ENCODE results near the gene GATB.
A peak's percentile ranks its signal among the peaks of the same experiment; 100 is the strongest.

Gene GATB

DNA sequence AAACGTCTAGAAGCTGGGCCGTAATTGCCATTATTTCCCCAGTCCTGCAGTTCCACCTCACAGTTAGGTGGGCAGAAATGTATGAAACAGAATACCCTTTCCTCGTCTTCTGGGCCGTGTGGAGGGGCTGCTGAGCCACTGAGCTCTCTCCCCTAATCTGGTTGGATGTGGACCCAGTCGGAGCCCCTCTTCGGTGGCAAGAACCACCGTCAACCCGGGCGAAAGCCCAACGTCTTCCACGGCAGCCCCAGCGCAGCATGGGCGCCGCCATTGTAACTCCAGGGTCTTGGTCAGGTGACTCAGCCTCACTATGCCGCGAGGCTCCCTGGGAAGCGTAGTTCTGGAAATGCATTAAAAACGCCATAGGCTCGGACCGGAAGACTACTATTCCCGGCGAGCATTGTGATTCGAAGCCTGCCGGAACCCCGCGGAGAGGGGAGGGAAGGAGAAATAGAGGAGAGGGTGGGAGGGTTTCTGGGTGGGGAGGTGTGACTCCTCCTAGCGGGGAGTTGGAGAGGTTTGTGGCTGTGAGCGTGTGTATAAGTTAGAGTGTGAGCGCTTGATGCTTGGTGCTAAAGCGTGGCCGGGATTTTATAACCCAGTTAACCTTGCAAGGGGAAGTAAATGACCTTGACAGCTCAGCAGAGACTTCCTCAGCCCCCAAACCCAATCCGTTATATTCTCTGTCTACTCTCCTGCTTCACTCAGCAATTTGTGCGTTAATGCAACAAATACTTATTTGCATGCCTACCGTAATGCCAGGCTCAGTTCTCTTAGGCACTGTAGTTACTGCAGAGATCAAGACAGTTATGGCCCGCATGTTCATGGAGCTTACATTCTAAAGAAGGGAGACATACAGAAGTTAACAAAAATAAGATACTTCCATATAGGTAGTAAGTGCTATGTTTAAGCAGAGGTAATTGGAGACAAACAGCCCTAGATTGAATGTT lies at the start of gene GATB:
Gene GATB, minus strand, starts transcription at position 296 of the 950 bp plus-strand sequence. Its CDS starts 25 bp downstream, at position 271.
- DNase-seq: peak; percentile 97

DNA sequence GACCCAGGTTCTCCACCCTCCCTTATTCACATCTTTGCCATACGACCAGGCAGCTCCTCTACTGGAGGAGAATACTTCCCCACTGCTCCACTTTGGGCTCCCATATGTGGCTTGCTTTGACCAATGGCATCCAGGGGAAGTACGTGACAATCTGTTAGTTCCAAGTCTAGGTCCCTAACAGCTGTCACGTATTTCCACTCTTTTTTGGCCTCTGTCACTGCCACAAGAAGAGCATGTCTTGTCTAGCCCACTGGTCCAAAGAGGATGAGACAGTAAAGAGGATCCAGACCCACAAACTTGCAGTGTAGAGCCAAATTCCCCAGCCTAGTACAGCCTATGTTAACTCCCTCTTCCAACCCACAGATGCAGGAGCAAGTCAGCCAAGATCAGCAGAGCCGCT lies 49.7 kb upstream of the GATB start:
- DNase-seq: no peak

DNA sequence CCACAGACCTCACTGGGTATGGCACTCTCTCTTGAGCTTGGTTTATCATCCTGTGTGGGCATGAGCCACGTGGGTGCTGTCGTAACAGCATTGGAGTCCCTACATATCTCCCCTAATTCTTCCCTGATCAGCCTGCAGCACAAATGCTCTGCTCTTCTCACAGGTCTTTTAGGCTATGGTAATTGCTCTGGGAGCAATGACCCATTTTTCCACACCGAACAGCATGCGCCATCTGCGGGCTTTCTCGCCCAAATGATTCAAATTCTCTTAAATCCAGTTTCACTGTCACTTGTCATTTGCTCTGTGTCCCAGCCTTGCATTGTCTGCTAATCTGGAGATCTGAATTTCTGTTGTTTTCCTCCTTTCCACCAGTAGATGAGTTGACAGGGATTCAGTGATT lies 48.9 kb upstream of the GATB start:
- DNase-seq: no peak

DNA sequence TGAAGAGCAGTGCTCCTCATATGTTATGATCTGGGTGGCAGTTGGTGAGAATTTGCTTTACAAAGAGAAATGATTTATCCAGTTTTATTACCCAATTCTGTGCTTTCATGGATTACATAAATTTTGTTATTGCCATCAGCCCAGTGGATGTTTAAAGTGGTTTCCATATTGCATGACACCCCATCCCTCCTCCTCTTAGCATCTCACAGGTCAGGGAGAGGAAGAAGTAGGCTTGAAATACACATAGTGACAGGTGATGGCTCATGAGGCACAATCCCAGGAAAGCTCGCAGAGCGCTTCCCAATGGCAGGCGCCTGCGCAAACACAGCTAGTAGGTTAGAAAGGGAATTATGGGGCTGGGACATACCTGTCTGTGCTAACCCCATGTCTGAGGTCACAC lies 47.7 kb upstream of the GATB start:
- DNase-seq: no peak

- DNase-seq: no peak
Observed at GRCh38 chr4:151808120-151808529, 47.3 kb upstream of the GATB start.

GRCh38 chr4:151807220-151807619 lies 46.4 kb upstream of the GATB start:
- DNase-seq: no peak

DNA sequence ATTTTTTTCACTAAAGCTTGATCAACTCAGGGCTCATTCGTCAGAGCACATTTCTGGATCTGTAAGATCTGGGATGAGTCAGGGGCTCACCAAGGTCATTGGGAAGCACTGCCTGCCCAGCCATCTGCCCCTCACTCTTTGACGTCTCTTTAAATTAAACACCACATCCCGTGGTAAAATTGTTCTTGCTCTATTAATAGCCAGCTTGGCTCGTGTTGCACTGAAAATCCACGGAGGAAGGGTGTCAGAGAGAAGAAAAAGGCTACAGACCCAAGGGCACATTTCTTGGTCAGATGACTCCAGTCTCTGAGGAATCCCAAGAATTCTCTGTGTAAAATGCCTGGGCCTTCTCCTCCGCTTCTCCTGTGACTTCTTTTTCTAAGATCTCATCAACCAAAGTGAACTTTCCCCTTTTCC lies 45.7 kb upstream of the GATB start:
- DNase-seq: no peak

DNA sequence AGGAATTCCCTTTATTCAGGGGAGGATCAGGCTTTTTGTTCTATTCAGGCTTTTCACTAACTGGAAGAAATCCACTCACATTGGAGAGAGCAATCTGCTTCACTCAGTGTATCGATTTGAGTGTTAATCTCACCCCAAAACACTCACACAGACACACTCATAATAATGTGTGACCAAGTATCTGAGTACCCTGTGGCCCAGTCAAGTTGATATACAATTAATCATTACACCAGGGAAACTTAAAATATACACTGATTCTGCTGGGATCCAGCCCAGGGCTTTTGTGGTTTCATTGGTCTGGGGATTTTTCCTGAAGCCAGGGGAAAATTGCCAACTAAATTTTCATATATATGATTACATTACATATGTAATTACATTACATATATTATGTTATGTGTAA lies 44.0 kb upstream of the GATB start:
- no peak for DNase-seq

DNA sequence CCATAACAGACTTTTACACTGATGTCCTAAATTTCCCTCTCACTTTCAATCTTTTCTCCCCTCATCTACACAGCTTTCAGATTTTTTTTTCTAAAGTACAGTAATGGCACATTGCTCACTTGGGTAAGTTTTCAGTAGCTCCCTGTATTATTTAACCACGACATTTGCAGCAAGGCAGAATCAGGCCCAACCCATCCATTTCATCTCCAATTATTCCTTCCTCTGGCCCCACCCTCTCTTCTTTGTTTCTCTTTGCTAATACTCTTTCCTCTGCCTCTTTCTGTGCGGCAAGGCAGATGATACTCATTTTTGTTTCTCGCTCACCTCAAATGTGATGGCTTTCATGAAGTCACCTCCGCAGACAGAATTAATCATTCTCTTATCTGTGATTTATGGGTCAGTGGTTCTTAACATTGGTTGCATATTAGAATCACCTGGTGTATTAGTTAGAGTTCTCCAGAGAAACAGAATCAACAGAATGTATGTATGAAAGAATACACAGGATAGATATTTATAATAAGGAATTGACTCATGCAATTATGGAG lies 43.4 kb upstream of the GATB start:
- no peak for DNase-seq

- no peak for DNase-seq
Observed at GRCh38 chr4:151803246-151803645, 42.4 kb upstream of the GATB start.

DNA sequence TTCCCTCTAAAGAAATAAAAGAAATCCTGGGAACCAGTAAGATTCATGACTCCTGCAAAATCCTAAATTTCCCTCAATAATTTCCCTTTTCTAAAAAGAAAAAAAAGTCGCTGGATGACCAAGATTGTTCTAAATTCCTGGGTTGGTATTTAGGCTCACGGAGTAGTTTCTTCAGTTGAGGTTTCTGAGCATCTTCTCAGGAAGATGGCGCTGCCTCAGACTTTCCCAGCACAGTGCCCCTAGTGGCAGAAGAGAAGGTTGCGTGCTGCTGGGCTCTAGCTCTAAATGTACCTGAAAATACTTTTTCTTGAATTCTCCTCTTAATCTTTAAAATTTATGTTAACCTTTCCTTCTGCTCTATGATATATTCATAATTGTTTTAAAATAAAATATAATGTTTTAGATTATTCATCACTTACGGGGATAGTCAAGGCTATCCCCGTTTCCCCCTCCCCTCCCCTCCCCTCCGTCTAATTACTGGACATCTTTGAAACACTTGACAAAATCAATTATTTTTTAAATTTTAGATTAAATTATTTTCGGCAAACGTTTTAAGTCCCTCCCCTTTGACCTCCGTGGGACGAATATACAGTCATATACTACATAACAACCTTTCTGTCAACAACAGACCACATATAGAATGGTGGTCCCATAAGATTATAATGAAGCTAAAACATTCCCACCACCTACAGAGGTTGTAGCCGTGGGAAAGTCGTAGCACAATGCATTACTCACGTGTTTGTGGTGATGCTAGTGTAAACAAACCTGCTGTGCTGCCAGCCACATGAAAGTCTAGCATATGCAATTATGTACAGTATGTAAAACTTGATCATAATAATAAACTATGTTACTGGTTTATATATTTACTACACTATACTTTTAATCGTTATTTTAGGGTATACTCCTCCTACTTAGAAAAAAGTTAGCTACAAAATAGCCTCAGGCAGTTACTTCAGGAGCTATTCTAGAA lies 41.0 kb upstream of the GATB start:
- peak; percentile 85 for DNase-seq

GRCh38 chr4:151799417-151800012 lies 38.7 kb upstream of the GATB start:
- no peak for DNase-seq

- no peak for DNase-seq
Observed at GRCh38 chr4:151798678-151799416, 38.0 kb upstream of the GATB start.

- no peak for DNase-seq
Observed at GRCh38 chr4:151797853-151798252, 37.0 kb upstream of the GATB start.

GRCh38 chr4:151797131-151797530 lies 36.3 kb upstream of the GATB start:
- DNase-seq: no peak

GRCh38 chr4:151796106-151796505 lies 35.3 kb upstream of the GATB start:
- no peak for DNase-seq

DNA sequence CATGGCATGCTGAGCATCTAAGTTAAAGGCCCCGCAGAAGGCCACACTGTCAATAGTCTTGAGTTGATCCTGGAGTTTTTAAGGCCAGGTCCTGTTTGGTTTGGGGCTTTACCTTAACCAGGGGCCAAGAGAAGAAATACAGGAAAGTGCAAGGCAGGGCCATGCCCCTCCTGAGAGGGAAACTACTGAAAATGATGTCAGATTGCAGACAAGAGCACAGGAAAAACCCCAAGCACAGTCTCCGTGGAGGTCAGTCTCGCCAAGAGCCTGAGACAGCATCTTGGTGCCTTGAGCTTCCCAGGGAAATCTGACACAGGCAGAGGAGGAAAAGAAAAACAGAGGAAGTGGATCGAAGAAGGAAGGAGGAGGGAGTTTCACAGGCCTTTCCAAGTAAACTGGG lies 32.2 kb upstream of the GATB start:
- DNase-seq: no peak

DNA sequence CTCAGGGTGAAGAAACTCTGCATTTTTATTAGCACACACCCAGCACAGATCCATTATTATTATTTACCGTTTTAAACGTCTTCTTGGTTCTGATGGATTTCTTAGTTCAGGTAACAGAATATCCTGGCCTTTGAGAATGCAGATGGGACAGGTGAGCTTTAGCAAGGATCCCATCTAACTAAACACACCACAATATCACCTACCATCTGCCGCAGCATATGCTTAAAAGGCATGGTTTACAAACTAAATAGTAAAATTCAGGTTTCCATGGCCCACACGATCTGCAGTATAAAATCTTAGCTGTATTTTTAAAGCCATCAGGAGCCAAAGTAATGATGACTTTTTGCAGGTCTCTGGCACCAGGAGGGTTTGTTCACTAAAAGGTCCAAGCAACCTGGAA lies 31.7 kb upstream of the GATB start:
- DNase-seq: no peak

GRCh38 chr4:151788021-151788420 lies 27.2 kb upstream of the GATB start:
- no peak for DNase-seq

DNA sequence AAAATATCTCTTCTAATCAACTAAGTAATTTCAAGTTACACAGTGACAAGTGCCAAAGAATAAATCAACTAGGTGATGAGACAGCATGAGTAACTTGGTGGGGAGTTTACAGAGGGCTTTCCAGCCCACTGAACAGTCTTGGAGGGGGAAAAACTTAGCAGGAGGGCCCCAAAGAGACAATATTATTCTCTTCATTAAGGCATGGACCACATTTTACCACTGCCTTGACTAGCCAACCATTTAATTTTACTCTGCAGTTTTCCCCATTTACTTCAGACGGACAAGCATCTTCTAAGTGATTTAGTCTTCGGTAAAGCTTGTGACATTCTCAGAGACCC lies 25.3 kb upstream of the GATB start:
- DNase-seq: no peak

GRCh38 chr4:151785484-151786157 lies 24.8 kb upstream of the GATB start:
- DNase-seq: no peak

- no peak for DNase-seq
Observed at GRCh38 chr4:151784706-151785105, 23.9 kb upstream of the GATB start.
